HFFc6 (cell line): ENCODE measurements around the gene CERS3. TPM values are rescaled to one million over a fixed set of nuclear protein-coding genes. Genes with fewer than 3 reads are reported as not detected.
A peak's percentile ranks its signal among the peaks of the same experiment; 100 is the strongest.

Experiments
- DNase-seq: peaks from one replicate; pipeline ENCODE4 v3.0.0-alpha.2; 2018
- H3K27ac Mint-ChIP-seq: 2 replicates; pipeline ENCODE4 v1.8.0; 2020; ENCODE audit warnings: mild to moderate bottlenecking, mixed read lengths
- H3K27me3 Mint-ChIP-seq: 2 replicates; pipeline ENCODE4 v1.8.0; 2021; ENCODE audit warnings: mild to moderate bottlenecking, moderate library complexity, mixed read lengths; ENCODE audit not compliant: insufficient read depth
- H3K36me3 Mint-ChIP-seq: 2 replicates; pipeline ENCODE4 v1.8.0; 2021; ENCODE audit warnings: low read depth, mixed read lengths
- H3K4me1 Mint-ChIP-seq: 2 replicates; pipeline ENCODE4 v1.8.0; 2020; ENCODE audit warnings: low read depth, mixed read lengths
- H3K4me3 Mint-ChIP-seq: 2 replicates; pipeline ENCODE4 v1.8.0; 2020; ENCODE audit warnings: mild to moderate bottlenecking, moderate library complexity, mixed read lengths
- H3K9me3 Mint-ChIP-seq: 2 replicates; pipeline ENCODE4 v1.8.0; 2020; ENCODE audit warnings: mild to moderate bottlenecking, mixed read lengths
- total RNA-seq, 6 experiments: library from RNA; stranded (reverse); fragmentation: NEBNext Ultra II Directional; extraction: Animal tissue kit (Norgen Biotek cat#: 25700); gene quantifications; 2 replicates in 1 of 6; 3 replicates in 5 of 6; pipeline ENCODE4 v1.2.3, GENCODE V29; 2021
- TF ChIP-seq, protein P1 (sequence below): fragments of 200-600 bp; sonication (generic); IDR thresholded peaks from 2 replicates; pipeline ENCODE4 v1.5.0; 2021; ENCODE audit warnings: antibody characterized with exemption, mild to moderate bottlenecking

CERS3 gene
- total RNA-seq, 6 experiments from 2014 or later = not detected

GRCh38 chr15:100385300-100386050 lies 143.3 kb downstream of the CERS3 start:
- Mint-ChIP-seq H3K9me3 (peaks cover 66% of the 10 kb centered on the region), H3K36me3 (no peaks in the 10 kb centered on the region), H3K4me1 (no peaks in the 10 kb centered on the region), H3K27ac (no peak overlapping the region), H3K27me3 (no peaks in the 10 kb centered on the region), H3K4me3 (no peak overlapping the region)
- no peak for DNase-seq
- TF ChIP-seq, protein P1, sequence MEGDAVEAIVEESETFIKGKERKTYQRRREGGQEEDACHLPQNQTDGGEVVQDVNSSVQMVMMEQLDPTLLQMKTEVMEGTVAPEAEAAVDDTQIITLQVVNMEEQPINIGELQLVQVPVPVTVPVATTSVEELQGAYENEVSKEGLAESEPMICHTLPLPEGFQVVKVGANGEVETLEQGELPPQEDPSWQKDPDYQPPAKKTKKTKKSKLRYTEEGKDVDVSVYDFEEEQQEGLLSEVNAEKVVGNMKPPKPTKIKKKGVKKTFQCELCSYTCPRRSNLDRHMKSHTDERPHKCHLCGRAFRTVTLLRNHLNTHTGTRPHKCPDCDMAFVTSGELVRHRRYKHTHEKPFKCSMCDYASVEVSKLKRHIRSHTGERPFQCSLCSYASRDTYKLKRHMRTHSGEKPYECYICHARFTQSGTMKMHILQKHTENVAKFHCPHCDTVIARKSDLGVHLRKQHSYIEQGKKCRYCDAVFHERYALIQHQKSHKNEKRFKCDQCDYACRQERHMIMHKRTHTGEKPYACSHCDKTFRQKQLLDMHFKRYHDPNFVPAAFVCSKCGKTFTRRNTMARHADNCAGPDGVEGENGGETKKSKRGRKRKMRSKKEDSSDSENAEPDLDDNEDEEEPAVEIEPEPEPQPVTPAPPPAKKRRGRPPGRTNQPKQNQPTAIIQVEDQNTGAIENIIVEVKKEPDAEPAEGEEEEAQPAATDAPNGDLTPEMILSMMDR = no peak

DNA sequence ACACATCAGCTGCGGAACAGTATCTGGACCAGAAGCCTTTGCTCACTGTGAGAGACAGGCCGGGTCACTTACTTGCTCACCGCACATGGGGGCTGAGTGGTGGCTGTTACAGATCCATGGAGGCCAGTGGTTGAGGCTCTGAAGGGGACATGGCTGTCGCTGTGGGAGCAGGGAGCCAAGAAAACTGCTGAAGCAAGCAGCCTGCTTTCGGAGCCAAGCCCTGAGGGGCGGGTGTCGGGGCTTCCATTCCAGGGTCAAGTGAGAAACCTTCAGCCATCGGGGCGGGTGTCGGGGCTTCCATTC lies 144.7 kb downstream of the CERS3 start:
- Mint-ChIP-seq H3K27me3 (no peaks in the 10 kb centered on the region), H3K4me1 (no peaks in the 10 kb centered on the region), H3K27ac (no peak overlapping the region), H3K36me3 (no peaks in the 10 kb centered on the region; the same call in 1 of the 2 replicates), H3K4me3 (no peak overlapping the region), H3K9me3 (peaks cover 63% of the 10 kb centered on the region)
- no peak for DNase-seq
- TF ChIP-seq, protein P1 = no peak

GRCh38 chr15:100383302-100384107 lies 145.2 kb downstream of the CERS3 start:
- Mint-ChIP-seq H3K4me3 (no peak overlapping the region), H3K9me3 (peaks cover 60% of the 10 kb centered on the region), H3K4me1 (no peaks in the 10 kb centered on the region), H3K27ac (no peak overlapping the region), H3K27me3 (no peaks in the 10 kb centered on the region), H3K36me3 (no peaks in the 10 kb centered on the region; the same call in 1 of the 2 replicates)
- DNase-seq = no peak
- TF ChIP-seq, protein P1 = peak; percentile 48

DNA sequence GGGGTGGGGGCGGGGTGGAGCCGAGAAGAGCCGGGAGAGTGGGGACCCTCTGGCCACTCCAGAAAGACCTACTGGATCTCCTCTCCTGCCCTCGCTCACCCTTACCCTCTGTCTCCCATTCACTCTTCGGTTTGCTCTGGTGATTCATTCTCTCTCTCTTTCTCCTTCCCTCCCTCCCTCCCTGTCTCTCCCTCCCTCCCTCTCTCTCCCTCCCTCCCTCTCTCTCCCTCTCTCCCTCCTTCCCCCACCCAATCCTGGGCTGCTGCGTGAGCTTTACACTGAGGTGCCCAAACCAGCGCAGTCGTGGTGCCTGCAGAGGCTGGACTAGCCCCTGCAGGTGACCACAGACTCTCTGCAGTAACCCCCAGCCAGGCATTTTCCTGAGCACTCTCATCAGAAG lies 154.8 kb downstream of the CERS3 start:
- Mint-ChIP-seq H3K4me3 (no peak overlapping the region), H3K9me3 (peaks cover 31% of the 10 kb centered on the region), H3K36me3 (no peaks in the 10 kb centered on the region), H3K27ac (no peak overlapping the region), H3K4me1 (no peaks in the 10 kb centered on the region), H3K27me3 (no peaks in the 10 kb centered on the region)
- DNase-seq = no peak
- TF ChIP-seq, protein P1 = no peak

- H3K4me3 Mint-ChIP-seq = no peak overlapping the region
- H3K4me1 Mint-ChIP-seq = no peaks in the 10 kb centered on the region
- no peaks in the 10 kb centered on the region for H3K36me3 Mint-ChIP-seq
- no peak for DNase-seq
- H3K27ac Mint-ChIP-seq = no peak overlapping the region
- peaks cover 30% of the 10 kb centered on the region for H3K9me3 Mint-ChIP-seq
- TF ChIP-seq, protein P1 = no peak
- H3K27me3 Mint-ChIP-seq = no peaks in the 10 kb centered on the region
These were observed 155.4 kb downstream of the CERS3 start for GRCh38 chr15:100373120-100373896.
